Panc1 (cell line): Measurements from ENCODE around the gene THEM4. TPM values are rescaled to one million over a fixed set of nuclear protein-coding genes. Genes with fewer than 3 reads are reported as not detected.
A peak's percentile ranks its signal among the peaks of the same experiment; 100 is the strongest.

ENCODE experiments used
- ATAC-seq: fragments of 200-7000 bp; cut with Tn5 transposase; 2 replicates; pipeline ENCODE4 v1.9.1; 2020; ENCODE audit warnings: mild to moderate bottlenecking, moderate library complexity
- BruUV-seq: library from RNA; stranded (reverse); fragments of 400-500 nt; replicated peaks from 2 replicates; lab custom pipeline; 2021; lab: Mats Ljungman, UMichigan
- CTCF ChIA-PET: fragments of 300-600 bp; sonication (Branson Sonifier 250); formaldehyde crosslinking; loops from one replicate; lab custom pipeline; 2022; ENCODE audit warnings: antibody characterized with exemption; lab: Charles Lee
- POLR2A ChIA-PET: fragments of 300-600 bp; sonication (Branson Sonifier 250); formaldehyde crosslinking; loops from one replicate; lab custom pipeline; 2022; ENCODE audit warnings: antibody characterized with exemption; lab: Charles Lee
- DNase-seq: peaks from one replicate; pipeline ENCODE4 v3.0.0-alpha.2; 2010; ENCODE audit warnings: low read depth, low spot score
- H3K27ac ChIP-seq: 2 replicates; pipeline ENCODE4 v1.5.1; 2011; ENCODE audit warnings: mild to moderate bottlenecking, low read length, inconsistent platforms
- H3K27me3 ChIP-seq: fragments of 200-500 bp; sonication (Bioruptor generic); 2 replicates; pipeline ENCODE4 v1.6.0; 2014; ENCODE audit warnings: low read length, inconsistent platforms; ENCODE audit not compliant: control insufficient read depth, insufficient read depth
- H3K36me3 ChIP-seq: fragments of 200-500 bp; sonication (Bioruptor generic); 2 replicates; pipeline ENCODE4 v1.5.1; 2014; ENCODE audit warnings: inconsistent platforms, mild to moderate bottlenecking, low read length, moderate library complexity; ENCODE audit not compliant: control insufficient read depth, insufficient read depth
- H3K4me1 ChIP-seq: 2 replicates; pipeline ENCODE4 v1.5.1; 2011; ENCODE audit warnings: inconsistent platforms, mild to moderate bottlenecking, low read length, moderate library complexity; ENCODE audit not compliant: control insufficient read depth, insufficient read depth
- H3K4me3 ChIP-seq, 2 experiments: 2 replicates each; pipeline ENCODE4 v1.5.1; 2011 to 2012; ENCODE audit warnings: low read depth in 2 of 2, low read length in 2 of 2, mild to moderate bottlenecking in 2 of 2, inconsistent platforms in 1 of 2, moderate library complexity in 1 of 2
- H3K9me3 ChIP-seq: fragments of 200-500 bp; sonication (Bioruptor generic); 2 replicates; pipeline ENCODE4 v1.5.1; 2014; ENCODE audit warnings: low read depth, mild to moderate bottlenecking, inconsistent platforms, low read length, moderate library complexity; ENCODE audit not compliant: control insufficient read depth, insufficient read depth
- POLR2AphosphoS5 ChIP-seq: IDR thresholded peaks from 2 replicates; pipeline ENCODE4 v1.6.1; 2012; ENCODE audit warnings: mild to moderate bottlenecking, low read depth, low read length, moderate library complexity
- REST ChIP-seq, 2 experiments: IDR thresholded peaks; 2 replicates each; pipeline ENCODE4 v1.6.1; 2011 to 2012; ENCODE audit warnings: low read depth in 2 of 2, control low read depth in 1 of 2, low read length in 1 of 2, mild to moderate bottlenecking in 1 of 2, moderate library complexity in 1 of 2; ENCODE audit not compliant: insufficient read depth in 1 of 2
- SIN3A ChIP-seq: IDR thresholded peaks from 2 replicates; pipeline ENCODE4 v1.6.1; 2012; ENCODE audit warnings: low read depth, mild to moderate bottlenecking, low read length, moderate library complexity, borderline replicate concordance; ENCODE audit not compliant: insufficient read depth
- TCF7L2 ChIP-seq: IDR thresholded peaks from 2 replicates; pipeline ENCODE4 v1.6.1; 2011; ENCODE audit warnings: mild to moderate bottlenecking, low read depth, low read length, inconsistent platforms
- in situ Hi-C: cut with HindIII; loops from 2 replicates; pipeline ENCODE4 v1.10.0; 2016; ENCODE audit warnings: low sequenced_read_pairs, low pct_unique_long_range_greater_than_20kb
- intact Hi-C: fragments of 100-400 bp; cut with micrococcal nuclease; formaldehyde crosslinking; loops from one replicate; pipeline ENCODE4 v1.10.0; 2022; ENCODE audit not compliant: unreplicated experiment
- total RNA-seq: library from RNA; stranded (reverse); gene quantifications from one replicate; pipeline ENCODE4 v1.2.1, GENCODE V29; 2021; ENCODE audit not compliant: unreplicated experiment
- TF ChIP-seq, protein P1 (sequence below): fragments of 450-650 bp; IDR thresholded peaks from 2 replicates; pipeline ENCODE4 v1.5.1; 2017; ENCODE audit warnings: mild to moderate bottlenecking

Gene THEM4
- total RNA-seq, 1 experiment from 2014 or later = 21.8 TPM

DNA sequence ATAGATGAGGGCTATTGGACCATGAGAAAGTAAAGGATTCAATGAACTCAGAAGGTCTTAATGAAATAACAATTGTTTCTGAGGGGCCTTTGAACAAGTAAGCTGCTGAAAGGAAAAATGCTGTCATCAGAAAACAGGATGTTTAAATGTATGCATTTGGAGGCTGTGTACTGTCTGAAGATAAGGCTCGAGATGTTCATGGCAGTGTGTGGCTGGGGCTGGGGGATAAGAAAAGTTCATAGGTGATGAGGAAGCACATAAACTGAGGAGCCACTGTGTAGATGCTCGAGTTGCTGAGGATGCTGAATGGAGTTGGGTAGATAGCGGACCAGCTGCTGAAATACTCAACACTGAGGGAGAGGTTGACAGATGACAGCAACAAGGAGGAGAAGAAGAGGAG lies 17.8 kb downstream of the THEM4 start:
- intact Hi-C loops = no loop called here
- DNase-seq (no peak), ATAC-seq (no peak)
- BruUV-seq = no TSS peak
- Histone ChIP-seq H3K4me3 (no peak overlapping the region), H3K27ac (no peak overlapping the region), H3K9me3 (no peaks in the 10 kb centered on the region), H3K36me3 (no peaks in the 10 kb centered on the region), H3K27me3 (no peaks in the 10 kb centered on the region), H3K4me1 (no peaks in the 10 kb centered on the region)
- ChIA-PET POLR2A (no interaction called here), CTCF (no interaction called here)
- in situ Hi-C loops = no loop called here
- TF ChIP-seq TCF7L2 (no peak), POLR2AphosphoS5 (no peak), REST (IDR thresholded peaks at IDR 0.05; ENCODE audit: insufficient read depth in 1 of 2, low read depth in 2 of 2, low read length in 1 of 2) (no peak), SIN3A (no peak)
- TF ChIP-seq, protein P1, sequence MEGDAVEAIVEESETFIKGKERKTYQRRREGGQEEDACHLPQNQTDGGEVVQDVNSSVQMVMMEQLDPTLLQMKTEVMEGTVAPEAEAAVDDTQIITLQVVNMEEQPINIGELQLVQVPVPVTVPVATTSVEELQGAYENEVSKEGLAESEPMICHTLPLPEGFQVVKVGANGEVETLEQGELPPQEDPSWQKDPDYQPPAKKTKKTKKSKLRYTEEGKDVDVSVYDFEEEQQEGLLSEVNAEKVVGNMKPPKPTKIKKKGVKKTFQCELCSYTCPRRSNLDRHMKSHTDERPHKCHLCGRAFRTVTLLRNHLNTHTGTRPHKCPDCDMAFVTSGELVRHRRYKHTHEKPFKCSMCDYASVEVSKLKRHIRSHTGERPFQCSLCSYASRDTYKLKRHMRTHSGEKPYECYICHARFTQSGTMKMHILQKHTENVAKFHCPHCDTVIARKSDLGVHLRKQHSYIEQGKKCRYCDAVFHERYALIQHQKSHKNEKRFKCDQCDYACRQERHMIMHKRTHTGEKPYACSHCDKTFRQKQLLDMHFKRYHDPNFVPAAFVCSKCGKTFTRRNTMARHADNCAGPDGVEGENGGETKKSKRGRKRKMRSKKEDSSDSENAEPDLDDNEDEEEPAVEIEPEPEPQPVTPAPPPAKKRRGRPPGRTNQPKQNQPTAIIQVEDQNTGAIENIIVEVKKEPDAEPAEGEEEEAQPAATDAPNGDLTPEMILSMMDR = no peak

- Histone ChIP-seq H3K27me3 (no peaks in the 10 kb centered on the region), H3K4me3 (no peak overlapping the region), H3K9me3 (no peaks in the 10 kb centered on the region), H3K27ac (no peak overlapping the region), H3K36me3 (no peaks in the 10 kb centered on the region), H3K4me1 (no peaks in the 10 kb centered on the region)
- no peak for TF ChIP-seq TCF7L2
- TF ChIP-seq, protein P1 = peak; percentile 64
- DNase-seq (no peak), ATAC-seq (0 out of 2 replicates have a peak, but pooled peaks have one; percentile 52)
- CTCF ChIA-PET = interaction anchor here (0.6 kb wide), 1 partner anchor 146 kb away, joined by 3 read pairs; no protein-coding TSS in a partner anchor
- in situ Hi-C loops = no loop called here
- POLR2A ChIA-PET = no interaction called here
- no TSS peak for BruUV-seq
- intact Hi-C loops = no loop called here
These were observed 20.2 kb downstream of the THEM4 start for GRCh38 chr1:151888972-151889570.
